Measurements from ENCODE around the gene PAPOLG. TPM values are rescaled to one million over a fixed set of nuclear protein-coding genes. Genes with fewer than 3 reads are reported as not detected.
"Not testable (repeated sequence)": the region's sequence is repeated elsewhere in the genome, so short reads cannot be mapped to it uniquely, and the experiment has no call there.

PAPOLG gene
- total RNA-seq, 1 donor from 2014 or later = 14.8 TPM

DNA sequence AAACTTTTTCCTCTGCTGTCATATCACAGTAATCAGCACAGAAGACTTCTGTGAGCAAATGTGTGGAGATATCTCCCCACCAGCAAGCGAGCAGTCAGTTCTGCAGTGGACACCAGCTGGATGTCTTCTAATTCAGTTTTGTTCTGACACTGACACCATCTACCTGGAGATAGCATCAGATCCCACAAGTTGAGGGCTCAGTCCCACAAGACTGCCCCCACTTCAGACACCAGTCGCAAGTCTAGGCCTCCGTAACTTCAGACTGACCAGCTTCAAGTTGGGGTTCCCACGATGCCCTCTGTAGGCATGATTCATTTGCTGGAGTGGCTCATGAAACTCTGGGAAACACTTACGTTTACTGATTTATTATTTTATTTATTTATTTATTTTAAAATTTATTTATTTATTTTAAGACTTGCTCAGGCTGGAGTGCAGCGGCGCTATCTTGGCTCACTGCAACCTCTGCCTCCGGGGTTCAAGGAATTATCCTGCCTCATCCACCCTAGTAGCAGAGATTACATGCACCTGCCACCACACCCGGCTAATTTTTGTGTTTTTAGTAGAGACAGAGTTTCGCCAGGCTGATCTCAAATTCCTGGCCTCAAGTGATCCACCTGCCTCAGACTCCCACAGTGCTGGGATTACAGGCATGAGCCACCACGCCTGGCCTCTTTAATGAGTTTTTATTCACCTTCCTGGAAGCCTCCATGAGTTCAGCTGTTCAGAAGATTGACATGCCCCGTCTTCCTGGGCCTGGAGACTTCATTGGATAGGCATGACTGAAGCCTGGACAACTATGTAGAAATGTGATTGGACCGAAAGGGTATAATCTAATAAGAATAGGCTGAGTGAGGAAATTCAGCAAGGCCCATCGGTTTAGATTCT, 55.7 kb downstream of the PAPOLG start:
- Histone ChIP-seq H3K9me3 (ENCODE audit: insufficient read depth, low read depth, low read length) (no peaks in the 10 kb centered on the region), H3K4me1 (ENCODE audit: insufficient read depth, low read length) (peaks cover 5% of the 10 kb centered on the region), H3K36me3 (ENCODE audit: insufficient read depth, low read length) (no peaks in the 10 kb centered on the region), H3K4me3 (ENCODE audit: insufficient read depth, low read depth, low read length) (no peak overlapping the region), H3K9ac (ENCODE audit: low read length) (no peak overlapping the region), H4K20me1 (ENCODE audit: insufficient read depth, low read length) (no peaks in the 10 kb centered on the region), H3K27me3 (ENCODE audit: insufficient read depth, low read length) (no peaks in the 10 kb centered on the region), H3K27ac (ENCODE audit: low read depth, low read length) (no peak overlapping the region), H3K4me2 (ENCODE audit: low read length) (no peak overlapping the region), H2AFZ (ENCODE audit: low read depth, low read length) (no peak overlapping the region), H3K79me2 (ENCODE audit: insufficient read depth, low read length) (no peaks in the 10 kb centered on the region)
- TF ChIP-seq EZH2 (IDR thresholded peaks at IDR 0.05; ENCODE audit: insufficient read depth, low read length) = no peak
- TF ChIP-seq, protein P1, sequence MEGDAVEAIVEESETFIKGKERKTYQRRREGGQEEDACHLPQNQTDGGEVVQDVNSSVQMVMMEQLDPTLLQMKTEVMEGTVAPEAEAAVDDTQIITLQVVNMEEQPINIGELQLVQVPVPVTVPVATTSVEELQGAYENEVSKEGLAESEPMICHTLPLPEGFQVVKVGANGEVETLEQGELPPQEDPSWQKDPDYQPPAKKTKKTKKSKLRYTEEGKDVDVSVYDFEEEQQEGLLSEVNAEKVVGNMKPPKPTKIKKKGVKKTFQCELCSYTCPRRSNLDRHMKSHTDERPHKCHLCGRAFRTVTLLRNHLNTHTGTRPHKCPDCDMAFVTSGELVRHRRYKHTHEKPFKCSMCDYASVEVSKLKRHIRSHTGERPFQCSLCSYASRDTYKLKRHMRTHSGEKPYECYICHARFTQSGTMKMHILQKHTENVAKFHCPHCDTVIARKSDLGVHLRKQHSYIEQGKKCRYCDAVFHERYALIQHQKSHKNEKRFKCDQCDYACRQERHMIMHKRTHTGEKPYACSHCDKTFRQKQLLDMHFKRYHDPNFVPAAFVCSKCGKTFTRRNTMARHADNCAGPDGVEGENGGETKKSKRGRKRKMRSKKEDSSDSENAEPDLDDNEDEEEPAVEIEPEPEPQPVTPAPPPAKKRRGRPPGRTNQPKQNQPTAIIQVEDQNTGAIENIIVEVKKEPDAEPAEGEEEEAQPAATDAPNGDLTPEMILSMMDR (IDR thresholded peaks at IDR 0.05; ENCODE audit: insufficient read depth, low read depth, low read length) = no peak
- peaks cover 18% of the 10 kb centered on the region for H3K27me3 Mint-ChIP-seq (ENCODE audit: low read depth, unreplicated experiment)
- H3K36me3 Mint-ChIP-seq (ENCODE audit: low read depth, unreplicated experiment) = peaks cover 2% of the 10 kb centered on the region
- H3K27ac Mint-ChIP-seq (ENCODE audit: unreplicated experiment) = no peak overlapping the region
- FAIRE-seq (no peak), DNase-seq (ENCODE audit: low read depth) (no peak)
- H3K4me1 Mint-ChIP-seq (ENCODE audit: low read depth, unreplicated experiment) = peaks cover 8% of the 10 kb centered on the region
- no peak overlapping the region for H3K4me3 Mint-ChIP-seq (ENCODE audit: unreplicated experiment)
- peaks cover 3% of the 10 kb centered on the region for H3K9me3 Mint-ChIP-seq (ENCODE audit: unreplicated experiment)

DNA sequence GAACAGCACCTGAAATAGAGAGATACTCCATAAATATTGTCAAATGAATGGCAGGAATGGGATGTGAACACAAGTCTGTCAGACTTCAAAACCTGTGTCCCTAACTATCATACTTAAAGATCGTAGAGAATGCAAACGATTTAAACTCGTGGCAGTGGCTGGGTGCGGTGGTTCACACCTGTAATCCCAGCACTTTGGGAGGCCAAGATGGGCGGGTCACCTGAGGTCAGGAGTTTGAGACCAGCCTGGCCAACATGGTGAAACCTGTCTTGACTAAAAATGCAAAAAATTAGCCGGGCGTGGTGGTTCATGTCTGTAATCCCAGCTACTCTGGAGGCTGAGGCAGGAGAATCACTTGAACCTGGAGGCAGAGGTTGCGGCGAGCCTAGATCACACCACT, 61.1 kb downstream of the PAPOLG start:
- not testable (repeated sequence) for H3K36me3 ChIP-seq (ENCODE audit: insufficient read depth, low read length); H3K9me3 Mint-ChIP-seq (ENCODE audit: unreplicated experiment); H3K4me2 ChIP-seq (ENCODE audit: low read length); DNase-seq (ENCODE audit: low read depth); H3K79me2 ChIP-seq (ENCODE audit: insufficient read depth, low read length); H3K27ac ChIP-seq (ENCODE audit: low read depth, low read length); H2AFZ ChIP-seq (ENCODE audit: low read depth, low read length); H3K27me3 ChIP-seq (ENCODE audit: insufficient read depth, low read length); H3K9ac ChIP-seq (ENCODE audit: low read length); H3K4me1 Mint-ChIP-seq (ENCODE audit: low read depth, unreplicated experiment); H3K4me1 ChIP-seq (ENCODE audit: insufficient read depth, low read length); H3K27ac Mint-ChIP-seq (ENCODE audit: unreplicated experiment); H3K4me3 Mint-ChIP-seq (ENCODE audit: unreplicated experiment); H3K36me3 Mint-ChIP-seq (ENCODE audit: low read depth, unreplicated experiment); H4K20me1 ChIP-seq (ENCODE audit: insufficient read depth, low read length); FAIRE-seq; H3K4me3 ChIP-seq (ENCODE audit: insufficient read depth, low read depth, low read length); H3K9me3 ChIP-seq (ENCODE audit: insufficient read depth, low read depth, low read length)
- peaks cover 27% of the 10 kb centered on the region for H3K27me3 Mint-ChIP-seq (ENCODE audit: low read depth, unreplicated experiment)

DNA sequence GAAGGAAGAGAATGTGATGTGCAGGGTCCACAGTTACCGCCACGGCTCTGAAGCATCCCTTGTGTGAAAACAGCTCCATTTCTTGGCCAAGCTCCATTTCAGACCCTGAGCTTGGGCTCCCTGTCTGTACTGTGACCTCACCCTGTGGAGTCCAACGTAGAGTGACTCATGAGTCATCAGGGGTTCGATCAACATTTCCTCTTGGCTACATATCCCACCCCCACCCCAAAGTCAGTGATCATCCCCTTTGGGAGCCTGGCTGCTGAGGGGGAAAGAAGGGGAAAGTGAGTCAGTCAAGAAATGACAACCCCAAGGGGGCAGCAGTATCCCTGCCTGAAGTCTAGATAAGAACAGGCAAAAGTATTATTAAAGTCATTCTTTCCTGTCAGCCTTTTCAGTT, 62.2 kb downstream of the PAPOLG start:
- H2AFZ ChIP-seq (ENCODE audit: low read depth, low read length) = no peak overlapping the region
- Mint-ChIP-seq H3K27me3 (ENCODE audit: low read depth, unreplicated experiment) (peaks cover 30% of the 10 kb centered on the region), H3K4me1 (ENCODE audit: low read depth, unreplicated experiment) (peaks cover 3% of the 10 kb centered on the region), H3K9me3 (ENCODE audit: unreplicated experiment) (peaks cover 3% of the 10 kb centered on the region), H3K27ac (ENCODE audit: unreplicated experiment) (no peak overlapping the region), H3K36me3 (ENCODE audit: low read depth, unreplicated experiment) (no peaks in the 10 kb centered on the region), H3K4me3 (ENCODE audit: unreplicated experiment) (no peak overlapping the region)
- no peaks in the 10 kb centered on the region for H3K4me1 ChIP-seq (ENCODE audit: insufficient read depth, low read length)
- no peaks in the 10 kb centered on the region for H3K9me3 ChIP-seq (ENCODE audit: insufficient read depth, low read depth, low read length)
- DNase-seq (ENCODE audit: low read depth) = no peak
- H3K9ac ChIP-seq (ENCODE audit: low read length) = no peak overlapping the region
- H3K4me2 ChIP-seq (ENCODE audit: low read length) = no peak overlapping the region
- TF ChIP-seq, protein P1 (IDR thresholded peaks at IDR 0.05; ENCODE audit: insufficient read depth, low read depth, low read length) = no peak
- no peak for TF ChIP-seq EZH2 (IDR thresholded peaks at IDR 0.05; ENCODE audit: insufficient read depth, low read length)
- H3K4me3 ChIP-seq (ENCODE audit: insufficient read depth, low read depth, low read length) = no peak overlapping the region
- no peaks in the 10 kb centered on the region for H3K79me2 ChIP-seq (ENCODE audit: insufficient read depth, low read length)
- no peaks in the 10 kb centered on the region for H4K20me1 ChIP-seq (ENCODE audit: insufficient read depth, low read length)
- peaks cover under 1% of the 10 kb centered on the region for H3K27me3 ChIP-seq (ENCODE audit: insufficient read depth, low read length)
- no peaks in the 10 kb centered on the region for H3K36me3 ChIP-seq (ENCODE audit: insufficient read depth, low read length)
- no peak for FAIRE-seq
- no peak overlapping the region for H3K27ac ChIP-seq (ENCODE audit: low read depth, low read length)

Data from astrocyte (in vitro differentiated cells and primary cell).